ENCODE data around the gene CCDC57. TPM values are rescaled to one million over a fixed set of nuclear protein-coding genes. Genes with fewer than 3 reads are reported as not detected.

CCDC57 gene
- total RNA-seq, 4 donors from 2014 or later = 27.1 to 79.9 (median 50.9) TPM

DNA sequence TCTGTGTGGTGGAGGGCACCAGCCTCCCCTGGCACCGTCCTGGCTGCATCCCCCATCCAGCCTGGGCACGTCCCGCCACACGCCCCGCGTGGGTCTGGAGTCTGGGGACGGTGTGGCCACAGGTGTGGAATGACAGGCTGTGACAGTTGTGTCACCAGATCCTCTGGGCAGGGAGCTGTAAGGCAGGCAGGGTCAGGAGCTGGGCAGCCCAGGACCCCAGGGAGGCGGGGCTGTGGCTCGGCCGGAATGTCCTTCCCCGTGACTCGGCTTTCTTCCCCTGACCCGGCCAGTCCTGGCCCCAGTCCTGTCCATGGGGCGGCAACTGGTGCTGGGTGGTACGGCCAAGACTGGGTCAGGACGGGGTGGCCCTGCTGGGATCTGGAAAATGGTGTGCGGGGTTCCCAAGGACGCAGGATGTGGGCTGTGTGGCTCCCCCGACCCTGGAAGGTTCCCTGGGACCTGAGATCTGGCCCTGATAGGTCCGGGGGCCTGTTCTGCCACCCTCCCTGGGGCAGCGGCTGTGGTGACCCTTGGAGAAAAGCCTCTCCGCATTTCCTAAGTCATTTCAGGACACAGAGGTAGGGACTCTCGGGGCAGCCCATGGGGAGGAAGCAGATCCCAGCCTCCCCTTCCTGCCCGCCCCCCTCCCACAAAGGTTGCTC is 12.9 kb upstream of the CCDC57 start:
- WGBS, 2 donors = 60 to 78% methylated on average over 2 to 24 of the region's 24 CpGs
- Histone ChIP-seq H3K4me1 (peaks cover 17 to 21% of the 10 kb centered on the region in 2 donors), H3K27me3 (no peaks in the 10 kb centered on the region), H3K4me3 (replicated peaks in 1 of 3) (no peak overlapping the region), H3K27ac (no peak overlapping the region), H3K36me3 (no peaks in the 10 kb centered on the region), H3K9me3 (no peaks in the 10 kb centered on the region)
- intact Hi-C loops (cut with DNase I) = no loop called here
- TF ChIP-seq, protein P1, sequence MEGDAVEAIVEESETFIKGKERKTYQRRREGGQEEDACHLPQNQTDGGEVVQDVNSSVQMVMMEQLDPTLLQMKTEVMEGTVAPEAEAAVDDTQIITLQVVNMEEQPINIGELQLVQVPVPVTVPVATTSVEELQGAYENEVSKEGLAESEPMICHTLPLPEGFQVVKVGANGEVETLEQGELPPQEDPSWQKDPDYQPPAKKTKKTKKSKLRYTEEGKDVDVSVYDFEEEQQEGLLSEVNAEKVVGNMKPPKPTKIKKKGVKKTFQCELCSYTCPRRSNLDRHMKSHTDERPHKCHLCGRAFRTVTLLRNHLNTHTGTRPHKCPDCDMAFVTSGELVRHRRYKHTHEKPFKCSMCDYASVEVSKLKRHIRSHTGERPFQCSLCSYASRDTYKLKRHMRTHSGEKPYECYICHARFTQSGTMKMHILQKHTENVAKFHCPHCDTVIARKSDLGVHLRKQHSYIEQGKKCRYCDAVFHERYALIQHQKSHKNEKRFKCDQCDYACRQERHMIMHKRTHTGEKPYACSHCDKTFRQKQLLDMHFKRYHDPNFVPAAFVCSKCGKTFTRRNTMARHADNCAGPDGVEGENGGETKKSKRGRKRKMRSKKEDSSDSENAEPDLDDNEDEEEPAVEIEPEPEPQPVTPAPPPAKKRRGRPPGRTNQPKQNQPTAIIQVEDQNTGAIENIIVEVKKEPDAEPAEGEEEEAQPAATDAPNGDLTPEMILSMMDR (IDR thresholded peaks at IDR 0.05) = no peak
- TF ChIP-seq POLR2A (IDR thresholded peaks at IDR 0.05) = no peak
- no peak for DNase-seq

DNA sequence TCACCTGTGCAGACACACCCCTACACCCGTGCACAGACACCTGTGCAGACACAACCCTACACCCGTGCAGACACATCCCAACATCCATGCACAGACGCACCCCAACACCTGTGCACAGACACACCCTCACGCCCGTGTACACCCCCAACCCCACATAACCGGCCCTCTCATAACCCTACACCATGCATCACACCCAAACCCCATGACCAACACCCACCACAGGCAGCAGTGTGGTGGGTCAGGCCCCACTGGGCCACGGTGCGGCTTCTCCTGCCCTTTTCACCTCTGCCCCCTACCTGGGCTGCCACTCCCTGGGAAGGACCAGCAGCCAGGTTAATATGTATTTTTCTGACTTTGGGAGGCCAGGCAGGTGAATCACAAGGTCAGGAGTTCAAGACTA is 12.0 kb upstream of the CCDC57 start:
- DNase-seq = no peak
- Histone ChIP-seq H3K9me3 (no peaks in the 10 kb centered on the region), H3K4me3 (replicated peaks in 1 of 3) (no peak overlapping the region), H3K27me3 (no peaks in the 10 kb centered on the region), H3K36me3 (no peaks in the 10 kb centered on the region), H3K27ac (no peak overlapping the region), H3K4me1 (peaks cover 10 to 13% of the 10 kb centered on the region in 2 donors)
- intact Hi-C loops (cut with DNase I) = no loop called here
- TF ChIP-seq POLR2A (IDR thresholded peaks at IDR 0.05) = no peak
- TF ChIP-seq, protein P1 (IDR thresholded peaks at IDR 0.05) = no peak
- 73 to 84% methylated on average over 8 of the region's 8 CpGs for WGBS, 2 donors

- DNase-seq = no peak
- H3K4me3 ChIP-seq (replicated peaks in 1 of 3) = no peak overlapping the region
- H3K27me3 ChIP-seq = no peaks in the 10 kb centered on the region
- no peak overlapping the region for H3K27ac ChIP-seq
- peaks cover 4 to 9% of the 10 kb centered on the region in 2 donors for H3K4me1 ChIP-seq
- TF ChIP-seq, protein P1 (IDR thresholded peaks at IDR 0.05) = no peak
- TF ChIP-seq POLR2A (IDR thresholded peaks at IDR 0.05) = no peak
- intact Hi-C loops (cut with DNase I) = no loop called here
- H3K36me3 ChIP-seq = no peaks in the 10 kb centered on the region
- 83 to 85% methylated on average over 5 of the region's 5 CpGs for WGBS, 2 donors
- no peaks in the 10 kb centered on the region for H3K9me3 ChIP-seq
Observed at GRCh38 chr17:82223517-82223916, 10.9 kb upstream of the CCDC57 start.

GRCh38 chr17:82222816-82223215 is 10.2 kb upstream of the CCDC57 start:
- intact Hi-C loops (cut with DNase I) = no loop called here
- Histone ChIP-seq H3K36me3 (no peaks in the 10 kb centered on the region), H3K27me3 (no peaks in the 10 kb centered on the region), H3K9me3 (no peaks in the 10 kb centered on the region), H3K4me3 (replicated peaks in 1 of 3) (no peak overlapping the region), H3K27ac (no peak overlapping the region), H3K4me1 (peaks cover 0 to 4% of the 10 kb centered on the region in 2 donors)
- no peak for TF ChIP-seq POLR2A (IDR thresholded peaks at IDR 0.05)
- TF ChIP-seq, protein P1 (IDR thresholded peaks at IDR 0.05) = no peak
- 77 to 79% methylated on average over 10 of the region's 10 CpGs for WGBS, 2 donors
- DNase-seq = no peak

DNA sequence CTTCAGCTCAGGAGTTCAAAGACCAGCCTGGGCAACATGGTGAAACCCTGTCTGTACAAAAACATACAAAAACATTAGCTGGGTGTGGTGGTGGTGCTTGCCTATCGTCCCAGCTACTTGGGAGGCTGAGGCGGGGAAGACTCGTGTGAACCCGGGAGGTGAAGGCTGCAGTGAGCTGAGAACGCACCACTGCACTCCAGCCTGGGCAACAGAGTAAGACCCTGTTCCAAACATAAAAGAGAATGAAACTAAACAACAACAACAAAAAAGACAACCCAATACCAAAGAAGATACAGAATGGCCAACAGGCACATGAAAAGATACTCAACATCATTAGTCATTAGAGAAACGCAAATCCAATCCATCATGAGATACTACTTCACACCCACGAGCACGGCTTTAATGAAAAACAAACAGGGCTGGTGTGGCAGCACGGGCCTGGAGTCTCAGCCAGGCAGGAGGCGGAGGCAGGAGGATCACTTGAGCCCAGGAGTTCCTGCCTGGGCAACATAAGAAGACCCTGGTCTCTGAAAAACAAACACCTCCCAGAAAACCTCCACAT is 8.8 kb upstream of the CCDC57 start:
- Histone ChIP-seq H3K4me3 (replicated peaks in 1 of 3) (no peak overlapping the region), H3K36me3 (no peaks in the 10 kb centered on the region), H3K27ac (no peak overlapping the region), H3K4me1 (peaks cover 7 to 16% of the 10 kb centered on the region in 2 donors), H3K27me3 (no peaks in the 10 kb centered on the region), H3K9me3 (no peaks in the 10 kb centered on the region)
- intact Hi-C loops (cut with DNase I) = no loop called here
- 71 to 77% methylated on average over 10 of the region's 10 CpGs for WGBS, 2 donors
- no peak for DNase-seq
- TF ChIP-seq, protein P1 (IDR thresholded peaks at IDR 0.05) = no peak
- TF ChIP-seq POLR2A (IDR thresholded peaks at IDR 0.05) = no peak

Data from thyroid gland (tissue), 4 donors.